HG03432 (cell line): Measurements from ENCODE around the gene LUC7L.

Experiments
- ATAC-seq: cut with Tn5 transposase; IDR thresholded peaks from one replicate; pipeline ENCODE4 v1.9.1; 2021; ENCODE audit warnings: mild to moderate bottlenecking, moderate library complexity; ENCODE audit not compliant: unreplicated experiment

LUC7L gene

DNA sequence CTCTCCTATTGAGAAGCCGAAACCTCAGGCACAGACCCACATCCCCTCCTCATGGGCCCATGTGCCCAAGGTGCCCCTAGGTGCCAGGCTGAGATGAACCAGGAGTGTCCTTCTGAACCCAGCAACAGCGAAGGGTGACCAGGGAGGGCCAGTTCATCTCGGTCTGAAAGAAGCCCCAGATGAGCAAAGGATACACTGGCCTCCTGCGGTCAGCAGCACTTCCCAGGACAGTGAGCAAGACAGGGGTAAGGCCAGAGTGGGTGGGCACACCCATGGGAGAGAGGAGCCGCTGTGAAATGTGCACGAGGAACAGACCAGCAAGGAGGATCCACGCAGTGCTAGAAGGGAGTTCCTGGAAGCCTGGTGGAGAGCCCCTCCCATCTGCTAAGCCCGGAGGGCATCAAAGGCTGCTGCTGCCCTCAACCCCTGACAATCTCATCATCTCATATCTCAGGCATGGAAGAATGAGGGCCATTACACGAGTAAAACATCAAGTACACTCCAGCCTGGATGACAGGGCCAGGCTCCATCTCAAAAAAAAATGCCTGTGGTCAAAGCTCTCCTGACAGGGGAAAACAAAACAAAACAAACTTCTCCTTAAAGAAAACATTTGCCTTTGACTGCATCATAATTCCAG, 80.1 kb downstream of the LUC7L start:
- no peak for ATAC-seq

DNA sequence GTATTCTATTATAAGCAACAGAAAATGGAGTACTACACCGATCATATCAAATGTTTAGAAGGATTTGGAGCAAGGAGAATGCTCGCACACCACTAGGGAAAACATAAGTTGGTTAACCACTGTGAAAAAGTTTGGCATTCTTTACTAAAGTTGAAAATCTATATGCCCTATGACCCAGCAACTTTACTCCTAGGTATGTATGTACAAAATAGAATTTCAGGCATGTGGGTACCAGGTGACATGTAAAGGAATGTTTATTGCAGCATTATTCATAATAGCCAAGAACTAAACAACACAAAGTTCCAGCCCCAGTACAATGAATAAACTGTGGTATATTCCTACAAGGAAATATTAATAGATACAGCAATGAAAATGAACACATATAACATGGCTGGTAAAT, 82.6 kb downstream of the LUC7L start:
- ATAC-seq, result no peak

DNA sequence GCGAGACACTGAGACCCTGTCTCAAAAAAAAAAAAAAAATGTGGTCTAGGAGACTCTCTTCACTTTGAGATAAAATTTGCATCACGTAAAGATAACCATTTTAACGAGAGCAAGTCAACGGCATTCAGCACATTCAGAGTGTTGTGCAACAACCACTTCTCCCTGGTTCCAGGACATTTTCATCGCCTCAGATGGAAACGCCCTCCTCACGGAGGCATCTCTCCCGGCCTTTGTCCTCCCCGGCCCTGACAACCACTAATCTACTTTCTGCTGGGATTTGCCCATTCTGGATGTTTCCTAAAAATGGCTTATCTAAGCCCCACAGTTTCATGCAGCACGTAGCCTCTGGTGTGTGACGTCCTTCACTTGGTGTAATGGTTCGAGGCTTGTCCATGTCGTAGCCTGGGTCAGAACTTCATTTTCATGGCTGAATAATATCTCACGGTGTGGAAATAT, 84.4 kb downstream of the LUC7L start:
- ATAC-seq, result no peak

DNA sequence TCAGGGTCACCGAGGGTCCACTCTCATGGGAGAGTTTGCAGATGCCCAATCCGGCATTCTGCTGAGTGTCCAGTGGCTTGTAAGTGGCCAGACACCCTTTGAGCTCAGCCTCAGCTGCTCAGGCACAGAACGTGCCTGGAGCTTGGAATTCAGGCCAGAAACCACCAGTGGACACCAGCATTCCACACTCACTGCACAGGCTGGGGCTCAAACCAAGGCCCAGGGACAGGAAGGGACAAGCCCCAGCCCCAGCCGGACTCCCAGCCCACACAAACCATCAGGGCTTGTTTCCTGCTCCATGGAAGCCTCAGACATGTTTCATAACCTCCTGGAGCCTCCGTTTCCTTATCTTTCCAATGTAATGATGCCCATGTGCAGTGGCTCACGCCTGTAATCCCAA, 85.8 kb downstream of the LUC7L start:
- no peak for ATAC-seq

DNA sequence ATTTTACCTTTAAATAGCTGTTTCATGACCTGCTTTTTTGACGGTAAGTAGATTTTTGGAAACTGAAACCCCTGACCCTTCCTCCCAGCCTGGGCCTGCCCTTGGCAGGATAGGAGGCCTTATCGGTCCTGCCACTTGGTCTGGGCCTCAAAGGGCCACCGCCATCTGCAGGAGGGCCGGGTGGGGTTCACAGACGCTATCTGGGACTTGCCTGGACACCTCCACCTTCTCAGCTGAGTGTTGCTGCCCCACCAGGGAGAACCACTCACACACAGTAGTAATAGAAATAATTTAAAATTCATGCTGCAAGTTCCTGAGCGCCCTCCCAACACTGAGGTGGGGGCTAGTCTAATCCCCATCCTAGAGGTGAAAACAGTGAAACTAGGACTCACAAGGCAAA, 86.2 kb downstream of the LUC7L start:
- ATAC-seq, result no peak

DNA sequence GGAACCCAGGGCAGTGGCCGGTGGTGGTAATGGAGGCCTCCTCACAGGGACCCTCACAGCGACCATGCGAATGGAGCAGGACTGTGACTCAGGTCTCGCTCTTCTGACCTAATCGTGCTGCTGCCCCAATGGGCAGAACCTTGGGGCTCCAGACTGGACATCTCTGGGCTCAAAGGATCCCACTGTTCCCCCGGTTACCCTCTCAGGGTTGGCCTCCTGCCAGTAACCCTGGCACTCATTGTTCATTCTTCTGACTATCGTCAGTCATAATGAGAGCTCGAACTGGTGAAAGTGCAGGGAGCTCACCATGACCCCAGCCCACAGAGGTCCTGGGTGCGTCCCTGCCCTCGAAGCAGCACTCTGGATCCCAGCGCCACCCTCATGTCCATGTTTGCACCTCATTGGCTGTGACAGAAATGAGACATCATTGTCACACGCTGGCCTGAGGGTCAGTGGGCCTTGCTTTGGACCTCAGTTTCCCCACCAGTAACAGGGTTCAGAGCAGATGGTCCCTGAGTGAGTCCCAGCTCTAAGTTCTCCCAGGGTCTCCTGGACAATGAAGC, 86.8 kb downstream of the LUC7L start:
- no peak for ATAC-seq

DNA sequence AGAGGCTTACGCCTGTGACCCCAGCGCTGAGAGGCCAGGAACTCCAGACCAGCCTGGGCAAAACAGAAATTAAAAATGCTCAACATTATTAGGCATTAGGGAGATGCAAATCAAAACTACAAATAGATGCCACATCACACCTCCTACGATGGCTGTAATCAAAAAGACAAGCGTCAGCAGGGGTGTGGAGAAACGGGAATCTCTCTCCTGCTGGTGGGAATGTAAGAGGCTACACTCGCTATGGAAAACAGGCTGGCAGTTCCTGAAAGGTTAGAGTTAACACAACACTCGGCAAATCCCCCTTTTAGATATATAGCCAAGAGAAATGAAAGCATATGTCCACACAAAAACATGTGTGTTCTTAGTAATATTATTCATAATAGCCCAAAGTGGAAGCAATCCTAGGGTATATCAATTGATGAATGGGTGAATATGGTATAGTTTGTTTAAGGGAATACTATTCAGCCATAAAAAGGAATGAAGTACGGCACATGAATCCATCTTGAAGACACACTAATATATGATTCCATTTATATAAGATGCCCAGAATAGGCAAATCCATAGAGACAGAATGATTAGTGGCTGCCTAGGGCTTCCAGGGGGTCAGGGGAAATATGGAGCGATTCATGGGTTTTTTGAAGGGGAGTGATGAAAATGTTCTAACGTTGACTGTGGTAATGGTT, 88.9 kb downstream of the LUC7L start:
- ATAC-seq, result no peak
